ENCODE data around the gene CTNND2. TPM values are rescaled to one million over a fixed set of nuclear protein-coding genes. Genes with fewer than 3 reads are reported as not detected.

The CTNND2 gene
- total and polyA plus RNA-seq, 10 of the 15 experiments (the other 5 are each of a cell fraction or from before 2014, with no cell fraction given), result 0.02 to 0.16 (median 0.04) TPM; not detected in 7

DNA sequence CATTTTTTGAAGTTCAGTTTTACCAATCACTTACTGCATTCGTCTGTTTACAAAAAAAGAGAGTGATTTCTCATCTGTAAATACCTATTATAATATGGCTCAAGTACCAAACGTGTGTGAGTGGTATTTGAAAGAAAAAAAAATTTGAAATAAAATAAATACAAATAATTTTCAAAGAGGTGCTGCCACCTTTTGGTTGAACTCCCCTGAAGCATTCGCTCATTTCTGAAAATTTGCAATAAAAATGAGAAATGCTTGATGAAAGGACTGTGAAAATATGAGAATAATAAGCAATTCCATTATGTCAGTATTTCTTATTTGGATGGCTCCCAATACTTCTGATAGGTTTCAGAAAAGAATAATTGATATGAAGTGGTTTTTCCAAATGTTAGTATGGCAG is 409.9 kb downstream of the CTNND2 start:
- Histone ChIP-seq H3K79me2 (ENCODE audit: control insufficient read depth, insufficient read depth, low read length) (no peaks in the 10 kb centered on the region), H2AFZ (ENCODE audit: control insufficient read depth, low read depth, low read length) (no peak overlapping the region), H3K27me3 (replicated peaks in 1 of 2; ENCODE audit: control insufficient read depth in 2 of 2, insufficient read depth in 2 of 2, low read length in 1 of 2) (no peaks in the 10 kb centered on the region), H3K36me3 (ENCODE audit: control insufficient read depth in 2 of 2, insufficient read depth in 2 of 2, low read length in 1 of 2) (no peaks in the 10 kb centered on the region), H3K4me3 (no peak overlapping the region), H4K20me1 (ENCODE audit: control insufficient read depth, insufficient read depth) (no peaks in the 10 kb centered on the region), H3K4me2 (ENCODE audit: control insufficient read depth, insufficient read depth) (no peak overlapping the region), H3K9me3 (replicated peaks; ENCODE audit: control insufficient read depth, insufficient read depth, low read length) (no peaks in the 10 kb centered on the region), H3K27ac (ENCODE audit: control insufficient read depth, insufficient read depth) (no peak overlapping the region), H3K4me1 (ENCODE audit: control insufficient read depth, insufficient read depth, low read length) (no peaks in the 10 kb centered on the region), H3K9ac (ENCODE audit: control insufficient read depth, insufficient read depth, low read length) (no peak overlapping the region)
- 10% methylated on average over 3 of the region's 3 CpGs for WGBS (ENCODE audit: insufficient coverage, insufficient replicate concordance, low lambda C conversion rate, missing lambda C conversion rate)
- BruUV-seq (replicated peaks), result no TSS peak
- CTCF ChIA-PET, result no interaction called here
- intact Hi-C loops (cut with micrococcal nuclease; ENCODE audit: unreplicated experiment) (loop anchor here (5.0 kb wide), 1 partner anchor 227 kb away; no protein-coding TSS in a partner anchor), in situ Hi-C loops (cut with MboI) (no loop called here)
- SMC1A ChIA-PET (ENCODE audit: uncharacterized antibody, unreplicated experiment), result no interaction called here
- RAD21 ChIA-PET (ENCODE audit: unreplicated experiment), result no interaction called here
- POLR2A ChIA-PET, result no interaction called here
- DNase-seq (ENCODE audit: low read depth, low spot score) (no peak), ATAC-seq (no peak), FAIRE-seq (no peak)
- TF ChIP-seq TARDBP (IDR thresholded peaks at IDR 0.05; ENCODE audit: borderline replicate concordance), result no peak
- TF ChIP-seq RBBP5 (conservative IDR thresholded peaks at IDR 0.05), result no peak
- TF ChIP-seq EGR1 (IDR thresholded peaks at IDR 0.05; ENCODE audit: borderline replicate concordance in 1 of 2, low read depth in 2 of 2, low read length in 2 of 2), result no peak
- no peak for TF ChIP-seq WRNIP1 (IDR thresholded peaks at IDR 0.05; ENCODE audit: borderline replicate concordance, low read depth, low read length)
- no peak for TF ChIP-seq BRCA1 (IDR thresholded peaks at IDR 0.05; ENCODE audit: low read depth, low read length)
- no peak for TF ChIP-seq TCF7 (IDR thresholded peaks at IDR 0.05; ENCODE audit: borderline replicate concordance)
- TF ChIP-seq RAD21 (IDR thresholded peaks at IDR 0.05; ENCODE audit: insufficient read depth, low read depth, low read length), result peak; percentile 5; the same call in 1 of the 2 replicates
- TF ChIP-seq ESRRA (IDR thresholded peaks at IDR 0.05; ENCODE audit: low read length), result no peak
- TF ChIP-seq PRDM15 (CRISPR knock-in tag; IDR thresholded peaks at IDR 0.05), result no peak
- TF ChIP-seq, protein P1, sequence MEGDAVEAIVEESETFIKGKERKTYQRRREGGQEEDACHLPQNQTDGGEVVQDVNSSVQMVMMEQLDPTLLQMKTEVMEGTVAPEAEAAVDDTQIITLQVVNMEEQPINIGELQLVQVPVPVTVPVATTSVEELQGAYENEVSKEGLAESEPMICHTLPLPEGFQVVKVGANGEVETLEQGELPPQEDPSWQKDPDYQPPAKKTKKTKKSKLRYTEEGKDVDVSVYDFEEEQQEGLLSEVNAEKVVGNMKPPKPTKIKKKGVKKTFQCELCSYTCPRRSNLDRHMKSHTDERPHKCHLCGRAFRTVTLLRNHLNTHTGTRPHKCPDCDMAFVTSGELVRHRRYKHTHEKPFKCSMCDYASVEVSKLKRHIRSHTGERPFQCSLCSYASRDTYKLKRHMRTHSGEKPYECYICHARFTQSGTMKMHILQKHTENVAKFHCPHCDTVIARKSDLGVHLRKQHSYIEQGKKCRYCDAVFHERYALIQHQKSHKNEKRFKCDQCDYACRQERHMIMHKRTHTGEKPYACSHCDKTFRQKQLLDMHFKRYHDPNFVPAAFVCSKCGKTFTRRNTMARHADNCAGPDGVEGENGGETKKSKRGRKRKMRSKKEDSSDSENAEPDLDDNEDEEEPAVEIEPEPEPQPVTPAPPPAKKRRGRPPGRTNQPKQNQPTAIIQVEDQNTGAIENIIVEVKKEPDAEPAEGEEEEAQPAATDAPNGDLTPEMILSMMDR (IDR thresholded peaks at IDR 0.05 in 2 of 3, conservative IDR thresholded peaks at IDR 0.05 in 1 of 3; ENCODE audit: control insufficient read depth in 2 of 3, extremely low read depth in 1 of 3, insufficient read depth in 1 of 3, low read depth in 3 of 3, low read length in 3 of 3), result peak; percentile 11 to 30 (median 11); a peak in 3 of 6 replicates
- TF ChIP-seq, protein P2, sequence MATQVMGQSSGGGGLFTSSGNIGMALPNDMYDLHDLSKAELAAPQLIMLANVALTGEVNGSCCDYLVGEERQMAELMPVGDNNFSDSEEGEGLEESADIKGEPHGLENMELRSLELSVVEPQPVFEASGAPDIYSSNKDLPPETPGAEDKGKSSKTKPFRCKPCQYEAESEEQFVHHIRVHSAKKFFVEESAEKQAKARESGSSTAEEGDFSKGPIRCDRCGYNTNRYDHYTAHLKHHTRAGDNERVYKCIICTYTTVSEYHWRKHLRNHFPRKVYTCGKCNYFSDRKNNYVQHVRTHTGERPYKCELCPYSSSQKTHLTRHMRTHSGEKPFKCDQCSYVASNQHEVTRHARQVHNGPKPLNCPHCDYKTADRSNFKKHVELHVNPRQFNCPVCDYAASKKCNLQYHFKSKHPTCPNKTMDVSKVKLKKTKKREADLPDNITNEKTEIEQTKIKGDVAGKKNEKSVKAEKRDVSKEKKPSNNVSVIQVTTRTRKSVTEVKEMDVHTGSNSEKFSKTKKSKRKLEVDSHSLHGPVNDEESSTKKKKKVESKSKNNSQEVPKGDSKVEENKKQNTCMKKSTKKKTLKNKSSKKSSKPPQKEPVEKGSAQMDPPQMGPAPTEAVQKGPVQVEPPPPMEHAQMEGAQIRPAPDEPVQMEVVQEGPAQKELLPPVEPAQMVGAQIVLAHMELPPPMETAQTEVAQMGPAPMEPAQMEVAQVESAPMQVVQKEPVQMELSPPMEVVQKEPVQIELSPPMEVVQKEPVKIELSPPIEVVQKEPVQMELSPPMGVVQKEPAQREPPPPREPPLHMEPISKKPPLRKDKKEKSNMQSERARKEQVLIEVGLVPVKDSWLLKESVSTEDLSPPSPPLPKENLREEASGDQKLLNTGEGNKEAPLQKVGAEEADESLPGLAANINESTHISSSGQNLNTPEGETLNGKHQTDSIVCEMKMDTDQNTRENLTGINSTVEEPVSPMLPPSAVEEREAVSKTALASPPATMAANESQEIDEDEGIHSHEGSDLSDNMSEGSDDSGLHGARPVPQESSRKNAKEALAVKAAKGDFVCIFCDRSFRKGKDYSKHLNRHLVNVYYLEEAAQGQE (IDR thresholded peaks at IDR 0.05; ENCODE audit: low read depth, low read length), result no peak
- no peak for TF ChIP-seq DPF2 (IDR thresholded peaks at IDR 0.05)
- TF ChIP-seq, protein P3, sequence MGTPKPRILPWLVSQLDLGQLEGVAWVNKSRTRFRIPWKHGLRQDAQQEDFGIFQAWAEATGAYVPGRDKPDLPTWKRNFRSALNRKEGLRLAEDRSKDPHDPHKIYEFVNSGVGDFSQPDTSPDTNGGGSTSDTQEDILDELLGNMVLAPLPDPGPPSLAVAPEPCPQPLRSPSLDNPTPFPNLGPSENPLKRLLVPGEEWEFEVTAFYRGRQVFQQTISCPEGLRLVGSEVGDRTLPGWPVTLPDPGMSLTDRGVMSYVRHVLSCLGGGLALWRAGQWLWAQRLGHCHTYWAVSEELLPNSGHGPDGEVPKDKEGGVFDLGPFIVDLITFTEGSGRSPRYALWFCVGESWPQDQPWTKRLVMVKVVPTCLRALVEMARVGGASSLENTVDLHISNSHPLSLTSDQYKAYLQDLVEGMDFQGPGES (IDR thresholded peaks at IDR 0.05), result no peak
- no peak for TF ChIP-seq SREBF1 (IDR thresholded peaks at IDR 0.05; ENCODE audit: low read length)

Measured in GM12878 (cell line).